Measurements from ENCODE around the gene SUSD1.
A peak's percentile ranks its signal among the peaks of the same experiment; 100 is the strongest.

SUSD1 gene

DNA sequence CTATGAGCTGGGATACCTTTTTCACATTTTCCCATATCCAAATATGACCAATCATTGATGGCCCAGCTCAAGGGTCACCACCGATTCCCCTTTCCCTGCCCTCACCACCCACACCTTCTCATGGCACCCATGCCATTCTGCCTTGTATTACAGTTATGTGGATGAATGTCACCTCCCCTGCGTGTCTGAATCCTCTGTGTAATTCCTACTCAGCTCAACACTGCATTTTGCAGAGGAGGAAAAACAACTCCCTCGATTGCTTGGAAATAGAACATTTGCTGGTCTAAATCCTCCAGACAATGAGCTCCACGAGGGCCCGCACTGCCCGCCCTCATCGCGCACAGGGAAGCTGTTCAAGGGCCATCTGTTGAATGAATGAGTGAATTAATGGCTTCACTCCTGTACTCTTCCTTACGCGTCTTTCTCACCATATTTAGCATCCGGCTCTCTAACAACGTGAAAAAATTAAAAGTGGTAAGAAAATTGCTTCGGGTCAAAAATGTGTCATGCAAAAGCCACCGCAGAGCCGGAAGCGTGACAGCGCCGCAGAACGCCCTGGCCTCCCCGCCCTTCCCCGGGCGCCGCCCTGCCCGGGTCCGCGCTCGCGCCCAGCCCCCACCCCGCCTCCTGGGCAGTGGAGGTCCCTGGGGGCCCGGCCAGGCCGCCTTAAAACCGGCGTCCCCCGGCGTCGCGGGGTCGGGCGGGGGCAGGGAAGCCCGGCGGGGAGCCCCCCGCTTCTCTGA, 704 bp downstream of the SUSD1 start:
- peak; percentile 77 for FAIRE-seq
- DNase-seq (ENCODE audit: extremely low spot score, insufficient read length, low read depth), result peak; percentile 79

DNA sequence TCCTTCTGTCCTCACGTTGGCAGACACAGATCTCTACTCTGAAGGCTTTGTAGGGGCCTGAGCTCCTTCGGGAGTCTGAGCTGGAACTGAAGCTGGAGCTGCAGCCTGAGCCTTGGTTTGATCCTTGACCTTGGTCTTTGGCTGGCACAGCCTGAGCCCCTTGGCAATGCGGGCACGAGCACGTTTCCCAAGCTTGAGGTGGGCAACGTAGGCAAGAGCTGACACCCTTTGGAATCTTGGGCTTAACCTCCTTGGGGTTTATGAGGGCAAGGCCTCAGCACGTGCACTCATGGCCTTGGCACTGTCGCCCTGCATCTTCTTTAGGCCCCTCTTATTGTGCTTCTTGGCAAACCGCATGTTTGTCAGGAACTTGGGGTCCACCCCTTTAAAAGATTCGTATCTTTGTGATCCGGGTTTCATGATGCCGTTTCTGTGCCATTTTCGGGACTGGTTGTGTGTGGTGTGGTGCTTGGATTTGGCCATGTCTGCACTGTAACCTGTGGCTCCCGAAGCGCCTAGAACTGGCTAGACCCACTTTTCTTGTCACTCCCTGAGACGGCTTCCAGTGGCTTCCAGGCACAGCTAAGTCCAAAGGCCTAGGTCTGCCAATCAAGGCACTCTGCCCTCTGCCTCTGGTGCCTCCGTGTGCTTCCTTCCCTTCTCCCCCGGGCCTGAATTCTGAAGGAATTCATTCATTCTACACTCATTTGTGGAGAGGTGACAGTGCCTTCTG, 1.4 kb downstream of the SUSD1 start:
- FAIRE-seq, result no peak
- DNase-seq (ENCODE audit: extremely low spot score, insufficient read length, low read depth), result no peak

DNA sequence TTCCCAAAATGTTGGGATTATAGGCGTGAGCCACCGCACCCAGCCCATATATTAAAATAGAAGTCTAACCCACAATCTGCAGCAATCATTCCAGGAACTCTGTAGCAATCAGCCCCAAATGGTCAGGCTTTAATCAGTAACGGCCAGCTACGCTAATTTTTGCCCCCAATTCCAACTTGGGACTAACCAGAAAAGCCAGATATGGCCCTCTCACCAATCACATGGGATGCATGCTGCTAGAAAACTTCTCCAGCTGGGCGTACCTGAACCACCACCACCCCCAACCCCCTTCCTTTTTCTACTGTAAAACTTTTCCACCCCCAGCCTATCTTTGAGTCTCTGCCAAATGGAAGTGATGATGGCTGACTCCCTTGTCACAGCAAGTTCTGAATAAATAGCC, 4.1 kb downstream of the SUSD1 start:
- DNase-seq (ENCODE audit: extremely low spot score, insufficient read length, low read depth), result no peak
- no peak for FAIRE-seq

DNA sequence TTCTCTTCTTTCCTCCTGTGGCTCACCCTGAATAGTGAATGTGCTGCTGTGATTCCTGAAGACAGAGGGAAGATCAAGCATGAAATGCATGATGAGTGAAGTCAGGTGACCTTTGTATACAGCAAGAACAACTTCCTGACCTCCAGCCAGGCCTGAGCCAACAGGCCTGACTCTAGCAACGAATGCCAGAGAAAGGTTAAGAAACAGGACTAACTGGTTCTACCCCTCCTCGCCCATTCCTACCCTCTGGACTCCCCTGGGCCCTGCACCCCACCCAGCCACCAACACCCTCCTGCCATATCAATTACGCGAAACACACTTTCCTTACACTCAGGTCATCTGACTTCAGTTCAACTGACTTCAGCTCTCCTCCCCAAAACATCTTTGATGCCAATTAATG, 4.9 kb downstream of the SUSD1 start:
- no peak for FAIRE-seq
- DNase-seq (ENCODE audit: extremely low spot score, insufficient read length, low read depth), result no peak

DNA sequence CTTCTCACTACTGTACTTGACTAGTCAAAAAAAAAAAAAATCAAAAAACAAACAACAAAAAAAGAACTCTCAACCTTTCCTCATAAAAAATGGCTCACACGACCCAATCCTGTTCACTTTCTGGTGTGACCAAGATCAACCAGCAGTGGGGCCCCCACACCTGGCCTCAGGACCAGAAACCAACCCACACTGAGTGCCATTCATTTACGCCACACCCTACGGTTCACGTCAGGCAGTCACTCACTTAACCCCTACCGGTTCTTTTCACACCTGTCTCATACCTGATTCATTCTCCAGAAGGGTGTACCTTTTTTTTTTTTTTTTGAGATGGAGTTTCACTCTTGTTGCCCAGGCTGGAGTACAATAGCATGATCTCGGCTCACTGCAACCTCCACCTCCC, 5.7 kb downstream of the SUSD1 start:
- no peak for FAIRE-seq
- DNase-seq (ENCODE audit: extremely low spot score, insufficient read length, low read depth), result no peak

DNA sequence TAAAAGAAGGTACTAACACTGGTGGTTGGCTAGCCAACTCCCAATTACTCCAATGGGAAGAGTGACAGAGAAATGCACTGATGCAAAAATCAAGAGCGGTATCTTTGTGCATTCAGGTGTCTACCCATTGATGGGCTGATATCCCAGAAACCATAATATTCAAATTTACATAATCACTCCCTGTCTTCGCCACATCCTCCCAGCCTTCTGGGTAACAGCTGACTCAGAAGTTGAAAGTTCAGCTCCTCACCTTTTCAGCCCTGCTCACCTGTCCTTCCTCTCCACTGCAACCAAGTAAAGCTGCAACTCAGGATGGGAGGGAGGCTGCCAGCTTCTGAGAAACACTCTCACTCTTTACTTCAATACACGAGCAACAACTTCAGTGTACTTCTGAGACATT, 6.9 kb downstream of the SUSD1 start:
- no peak for FAIRE-seq

DNA sequence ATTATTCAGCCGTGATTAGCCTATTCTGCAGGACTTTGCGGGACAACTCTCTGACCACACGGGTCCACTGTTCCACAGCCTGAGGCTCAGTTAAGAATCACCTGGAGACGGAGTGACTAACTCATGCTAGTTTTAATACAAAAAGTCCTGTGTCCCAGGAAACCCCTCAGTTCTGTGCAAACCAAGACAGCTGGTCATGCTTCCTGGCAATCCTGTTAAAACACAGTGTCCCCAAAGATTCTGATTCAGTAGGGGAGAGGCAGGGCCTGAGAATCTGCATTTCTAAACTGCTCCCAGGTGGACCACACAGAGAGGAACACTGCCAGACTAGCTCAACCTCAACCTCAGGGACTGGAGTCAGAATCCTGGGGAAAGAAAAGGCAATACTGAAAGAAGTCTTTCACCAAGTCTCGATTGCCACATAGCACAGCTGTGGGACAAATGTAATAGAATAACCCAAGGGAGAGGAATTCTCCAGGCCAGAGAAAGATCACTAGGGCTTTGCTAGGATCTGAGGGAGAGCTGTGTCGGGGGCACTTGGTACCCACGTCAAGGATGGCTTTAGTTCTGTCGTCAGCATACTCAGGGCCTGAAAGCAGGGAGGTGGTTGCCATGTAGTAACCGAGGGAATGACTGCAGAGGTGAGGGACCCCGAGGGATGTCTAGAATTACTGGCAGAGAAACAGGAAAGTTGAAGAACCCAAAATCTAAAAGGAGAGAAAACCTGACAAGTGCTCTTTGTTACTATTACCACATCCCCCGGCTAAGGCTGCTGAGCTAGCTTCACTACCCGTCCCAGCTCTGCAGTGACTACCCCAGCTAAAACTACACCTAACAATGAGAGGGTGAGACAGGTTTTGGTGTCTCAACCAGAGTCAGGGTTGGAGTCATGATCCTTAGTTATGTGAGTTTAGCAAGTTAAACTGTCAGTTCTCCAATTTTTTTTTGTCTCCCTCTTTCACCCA, 8.6 kb downstream of the SUSD1 start:
- FAIRE-seq (no peak), DNase-seq (ENCODE audit: extremely low spot score, insufficient read length, low read depth) (no peak)

More for the DNA sequence above, 6.9 kb downstream of the SUSD1 start:
- no peak for DNase-seq (ENCODE audit: extremely low spot score, insufficient read length, low read depth)

DNA sequence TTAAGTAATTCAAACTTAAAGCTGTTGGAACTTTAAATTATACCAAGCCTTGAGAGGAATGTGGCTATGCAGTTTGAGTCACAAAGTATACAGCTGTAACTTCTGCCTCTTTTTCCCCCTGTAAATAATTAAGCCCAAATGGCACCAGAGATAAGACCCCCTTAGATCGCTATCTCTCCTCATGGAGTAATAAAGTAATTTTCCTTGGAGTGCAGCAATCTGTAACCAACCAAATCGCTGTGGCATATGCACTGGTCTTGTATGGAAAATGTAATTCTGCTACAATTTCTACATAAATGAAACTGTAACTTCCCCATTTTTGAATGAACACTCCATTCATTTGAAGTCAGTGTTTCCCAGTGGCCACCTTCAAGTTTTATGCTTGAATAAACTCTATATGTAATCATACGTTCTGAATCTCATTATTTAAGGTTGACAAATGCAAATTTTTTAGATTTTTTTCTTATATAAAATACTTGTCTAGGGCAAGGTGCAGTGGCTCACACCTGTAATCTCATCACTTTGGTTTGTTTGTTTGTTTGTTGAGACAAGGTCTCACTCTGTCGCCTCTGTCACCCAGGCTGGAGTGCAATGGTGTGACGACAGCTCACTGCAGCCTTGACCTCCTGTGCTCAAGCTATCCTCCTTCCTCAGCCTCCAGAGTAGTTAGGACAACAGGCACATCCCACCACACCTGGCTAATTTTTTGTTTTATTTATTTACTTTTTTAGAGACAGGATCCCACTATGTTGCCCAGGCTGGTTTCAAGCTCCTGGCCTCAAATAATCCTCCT, 12.3 kb downstream of the SUSD1 start:
- DNase-seq (ENCODE audit: extremely low spot score, insufficient read length, low read depth) (no peak), FAIRE-seq (peak; percentile 45)

DNA sequence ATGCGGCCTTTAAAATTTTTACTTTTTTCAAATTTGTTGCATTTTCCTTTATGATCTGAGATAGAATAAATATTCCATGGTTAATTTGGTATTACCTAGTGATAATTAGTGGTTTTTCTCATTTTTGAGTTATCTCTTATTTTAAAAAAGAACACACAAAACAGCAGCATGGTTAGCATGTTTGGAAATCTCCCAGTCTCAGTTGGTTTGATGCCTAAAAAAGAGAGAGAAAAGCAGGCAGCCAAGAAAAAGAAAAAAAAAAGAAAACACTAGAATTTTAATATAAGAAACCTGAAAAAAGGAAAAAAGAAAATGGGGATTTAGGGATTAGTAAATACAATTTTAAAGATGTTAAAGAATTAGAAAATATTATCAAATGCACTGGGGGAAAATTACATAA, 15.3 kb downstream of the SUSD1 start:
- FAIRE-seq (no peak), DNase-seq (ENCODE audit: extremely low spot score, insufficient read length, low read depth) (no peak)

DNA sequence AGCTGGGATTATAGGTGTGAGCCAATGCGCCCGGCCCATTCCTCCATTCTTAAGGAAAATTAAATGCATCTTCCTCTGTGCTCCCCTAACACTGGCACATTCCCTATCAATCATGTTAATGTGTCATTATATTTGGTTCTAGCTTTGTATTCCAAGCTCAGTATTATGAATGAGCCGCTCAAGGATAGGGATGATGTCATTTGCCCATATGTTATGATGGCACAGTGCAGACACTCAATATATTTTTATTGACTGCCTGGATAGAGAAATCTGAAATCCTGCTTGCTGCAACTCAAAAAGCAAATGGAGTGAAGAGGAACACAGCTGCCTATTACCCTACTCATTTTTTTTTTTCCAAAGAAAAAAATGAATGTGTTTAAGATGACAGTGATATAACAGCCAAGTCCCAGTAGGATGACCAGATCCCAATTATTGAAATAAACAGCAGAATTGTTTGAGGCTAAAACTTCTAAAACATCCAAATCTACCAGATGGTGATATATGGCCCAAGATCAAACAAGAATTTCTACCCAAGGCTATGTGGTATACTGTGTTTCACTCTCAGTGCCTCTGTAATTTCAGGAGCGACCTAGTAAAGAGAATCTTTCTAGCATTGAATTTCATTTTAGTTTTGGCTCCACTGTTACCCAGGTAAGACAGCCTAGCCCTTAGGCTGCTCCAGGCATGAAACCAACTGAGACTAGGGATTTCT, 16.3 kb downstream of the SUSD1 start:
- FAIRE-seq (no peak), DNase-seq (ENCODE audit: extremely low spot score, insufficient read length, low read depth) (no peak)

DNA sequence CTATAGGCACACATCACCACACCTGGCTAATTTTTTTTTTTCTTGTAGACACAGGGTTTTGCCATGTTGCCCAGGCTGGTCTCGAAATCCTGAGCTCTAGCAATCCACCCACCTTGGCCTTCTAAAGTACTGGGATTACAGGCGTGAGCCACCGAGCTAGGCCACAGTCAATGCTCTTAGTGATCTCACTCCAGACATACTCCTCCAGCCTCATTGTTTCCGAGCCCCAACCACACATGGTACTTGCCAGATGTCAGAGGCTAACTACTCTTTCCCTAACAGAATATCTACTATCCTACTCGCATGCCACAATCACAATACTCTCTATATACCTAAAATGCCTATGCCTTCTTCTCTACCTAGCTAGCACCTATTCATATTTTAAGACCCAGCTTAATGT, 17.1 kb downstream of the SUSD1 start:
- DNase-seq (ENCODE audit: extremely low spot score, insufficient read length, low read depth) (no peak), FAIRE-seq (no peak)

DNA sequence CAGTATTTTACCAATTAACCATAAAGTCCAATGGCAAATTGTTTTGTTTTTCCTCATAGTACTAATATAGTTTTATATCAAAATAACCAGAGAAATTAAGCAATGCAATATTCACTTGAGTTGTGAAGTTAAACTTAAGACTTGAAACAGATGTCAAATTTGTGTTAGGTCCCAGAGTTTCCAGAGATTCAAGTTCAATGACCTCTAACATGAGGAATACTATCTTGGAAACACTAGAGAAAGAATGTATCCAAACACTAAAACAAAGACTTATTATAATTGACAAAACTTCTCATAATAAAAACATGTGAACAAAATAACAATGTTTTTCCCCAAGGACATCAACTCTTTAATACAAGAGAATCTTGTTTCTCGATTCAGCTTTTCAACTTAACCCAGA, 18.0 kb downstream of the SUSD1 start:
- DNase-seq (ENCODE audit: extremely low spot score, insufficient read length, low read depth) (no peak), FAIRE-seq (no peak)

DNA sequence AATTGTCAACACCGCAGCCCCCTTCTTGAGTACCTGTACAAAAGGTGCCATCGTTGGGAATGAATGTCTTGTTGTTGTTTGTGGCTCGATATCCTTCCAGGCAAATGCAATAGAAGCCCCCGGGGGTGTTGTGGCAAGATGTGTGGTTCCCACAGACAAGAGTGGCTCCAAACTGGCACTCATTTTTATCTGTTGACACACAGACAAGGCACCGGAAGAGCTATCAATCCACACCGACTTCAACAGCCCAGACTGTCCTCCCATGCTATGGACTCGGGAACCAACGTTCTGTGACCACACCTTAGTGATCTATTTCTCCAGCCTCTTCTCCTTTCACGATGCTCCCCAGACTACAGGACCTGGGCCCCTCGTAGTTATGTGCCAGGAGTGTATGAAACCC, 25.9 kb downstream of the SUSD1 start:
- no peak for DNase-seq (ENCODE audit: extremely low spot score, insufficient read length, low read depth)
- FAIRE-seq, result no peak

DNA sequence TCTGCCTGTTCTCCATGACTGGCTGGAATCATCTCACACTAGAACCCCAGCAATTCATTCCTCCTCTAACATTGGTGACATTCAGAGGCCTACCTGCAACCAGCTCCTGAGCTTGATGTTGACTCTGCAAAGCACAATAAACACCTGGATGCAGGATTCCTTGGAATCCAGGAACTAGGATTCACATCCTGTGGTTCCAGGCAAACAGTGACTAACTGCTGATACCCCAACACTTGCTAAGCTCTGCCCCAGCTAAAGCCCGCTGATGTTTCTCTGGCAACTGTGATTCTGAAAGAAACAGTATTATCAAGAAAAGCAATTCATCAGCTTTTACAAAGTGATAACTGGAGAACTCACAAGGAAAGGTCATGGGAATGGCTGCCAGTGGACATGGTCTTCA, 29.2 kb downstream of the SUSD1 start:
- no peak for DNase-seq (ENCODE audit: extremely low spot score, insufficient read length, low read depth)
- FAIRE-seq, result no peak

DNA sequence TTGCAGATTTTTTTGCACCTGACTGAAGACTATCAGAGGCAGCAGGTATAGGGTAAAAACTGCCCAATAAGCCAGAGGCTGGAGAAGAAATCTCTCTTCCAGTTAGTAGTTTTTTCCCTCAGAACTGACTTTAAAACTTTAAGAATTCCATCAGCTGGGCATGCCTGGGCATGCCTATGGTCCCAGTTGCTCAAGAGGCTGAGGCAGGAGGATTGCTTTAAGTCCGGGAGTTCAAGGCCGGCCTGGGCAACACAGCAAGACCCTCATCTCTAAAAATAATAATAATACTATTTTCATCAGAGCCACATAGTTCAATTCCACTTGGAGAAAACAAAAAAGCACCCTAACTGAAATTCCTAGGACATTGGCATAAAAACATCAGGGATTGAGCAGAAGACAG, 30.3 kb downstream of the SUSD1 start:
- no peak for DNase-seq (ENCODE audit: extremely low spot score, insufficient read length, low read depth)
- no peak for FAIRE-seq

DNA sequence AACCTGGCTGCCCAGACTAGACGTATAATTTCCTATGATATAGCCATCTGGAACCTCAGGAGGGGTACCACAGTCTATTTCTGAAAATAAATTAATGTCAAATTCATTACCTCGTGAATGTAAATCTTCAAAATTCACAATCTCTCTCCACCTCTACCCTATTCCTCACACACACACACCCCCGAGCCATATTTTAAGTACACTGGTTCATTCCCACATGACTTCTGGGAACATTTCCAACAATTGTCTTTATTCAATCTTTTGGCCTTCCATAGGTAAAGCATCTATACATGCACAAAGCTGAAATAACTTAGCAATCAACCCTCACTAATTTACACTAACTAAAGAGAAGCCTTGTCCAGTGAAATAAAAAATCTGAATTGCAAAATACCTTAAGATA, 32.7 kb downstream of the SUSD1 start:
- FAIRE-seq (no peak), DNase-seq (ENCODE audit: extremely low spot score, insufficient read length, low read depth) (no peak)

DNA sequence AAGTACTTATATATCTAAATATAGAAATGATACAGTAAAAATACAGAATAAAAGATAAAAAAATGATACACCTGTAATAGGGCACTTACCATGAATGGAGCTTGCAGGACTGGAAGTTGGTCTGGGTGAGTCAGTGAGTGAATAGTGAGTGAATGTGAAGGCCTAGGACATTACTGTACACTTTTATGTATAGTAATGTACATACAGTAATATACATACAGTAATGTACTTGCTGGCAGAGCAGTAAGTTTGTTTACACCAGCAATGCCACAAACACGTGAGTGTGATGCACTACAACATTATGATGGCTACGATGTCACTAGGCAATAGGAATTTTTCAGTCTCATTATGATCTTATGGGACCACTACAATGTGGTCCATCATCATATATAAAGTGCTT, 34.2 kb downstream of the SUSD1 start:
- DNase-seq (ENCODE audit: extremely low spot score, insufficient read length, low read depth), result no peak
- FAIRE-seq, result no peak

DNA sequence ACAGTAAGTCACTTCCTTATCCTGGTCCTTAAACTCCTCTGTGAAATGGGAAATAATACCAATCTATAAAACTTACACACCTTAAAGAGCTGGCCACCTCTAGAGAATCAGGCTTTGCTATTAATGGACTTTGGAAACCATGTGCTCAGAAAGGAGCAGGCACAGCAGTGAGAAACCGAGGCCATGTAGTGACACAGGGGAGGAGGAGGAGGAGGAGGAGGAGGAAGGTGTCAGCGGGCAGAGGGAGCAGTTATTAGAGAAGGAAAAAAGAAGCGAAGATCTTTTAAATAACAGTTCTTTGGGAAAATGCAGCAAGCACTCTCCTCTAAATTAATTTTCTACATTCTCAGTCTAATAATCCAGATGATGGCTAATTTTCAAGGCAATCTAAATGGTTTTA, 38.0 kb downstream of the SUSD1 start:
- no peak for FAIRE-seq
- DNase-seq (ENCODE audit: extremely low spot score, insufficient read length, low read depth), result no peak

DNA sequence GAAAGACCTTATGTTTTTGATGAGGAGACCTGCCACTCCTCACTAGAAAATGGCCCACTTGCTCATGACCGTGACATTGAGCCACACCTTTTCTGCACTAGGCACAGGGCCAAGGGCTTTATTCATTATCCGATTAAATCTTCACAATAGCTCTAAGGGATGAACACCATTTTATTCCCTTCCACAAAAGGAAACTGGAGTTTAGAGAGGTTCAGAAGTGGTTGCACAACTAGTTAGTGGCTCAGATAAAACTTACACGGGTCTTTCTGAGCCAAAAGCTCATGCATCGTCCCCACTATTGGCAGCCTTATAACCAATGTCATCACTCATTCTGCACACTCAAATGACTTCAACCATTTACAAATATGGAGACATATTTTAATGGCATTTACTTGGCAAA, 39.4 kb downstream of the SUSD1 start:
- FAIRE-seq (no peak), DNase-seq (ENCODE audit: extremely low spot score, insufficient read length, low read depth) (no peak)
